Keratinocyte (primary cell): Measurements from ENCODE around the gene KIF21A. TPM values are rescaled to one million over a fixed set of nuclear protein-coding genes. Genes with fewer than 3 reads are reported as not detected.

ENCODE experiments used
- DNase-seq: peaks from one replicate; pipeline ENCODE4 v3.0.0-alpha.2; 2011; ENCODE audit warnings: low read depth, missing footprints, low spot score
- FAIRE-seq: peaks from 2 replicates; lab custom pipeline; 2011; peaks lifted over from hg19 to GRCh38; lab: Jason Lieb, UNC
- H2AFZ ChIP-seq: 2 replicates; pipeline ENCODE4 v1.6.0; 2012; ENCODE audit warnings: low read length, control low read depth, inconsistent platforms; ENCODE audit not compliant: control insufficient read depth
- H3K27ac ChIP-seq: 2 replicates; pipeline ENCODE4 v1.5.1; 2011; ENCODE audit warnings: low read length; ENCODE audit not compliant: control insufficient read depth, insufficient read depth
- H3K27me3 ChIP-seq: 3 replicates; pipeline ENCODE4 v1.6.0; 2011; ENCODE audit warnings: low read length; ENCODE audit not compliant: control insufficient read depth, insufficient read depth; ENCODE audit errors: extremely low read depth
- H3K36me3 ChIP-seq, 2 experiments: 2 replicates in 1 of 2; 3 replicates in 1 of 2; pipeline ENCODE4 v1.5.1; 2011; ENCODE audit warnings: low read length in 2 of 2, mild to moderate bottlenecking in 1 of 2; ENCODE audit not compliant: control insufficient read depth in 2 of 2, insufficient read depth in 2 of 2; ENCODE audit errors: extremely low read depth in 1 of 2
- H3K4me1 ChIP-seq: 3 replicates; pipeline ENCODE4 v1.5.1; 2011; ENCODE audit warnings: low read length; ENCODE audit not compliant: control insufficient read depth, insufficient read depth; ENCODE audit errors: extremely low read depth
- H3K4me2 ChIP-seq: 3 replicates; pipeline ENCODE4 v1.6.0; 2011; ENCODE audit warnings: low read depth, low read length; ENCODE audit not compliant: control insufficient read depth, insufficient read depth; ENCODE audit errors: extremely low read depth
- H3K4me3 ChIP-seq, 3 experiments: fragments of 200-600 bp in 1 of 3; sonication (generic) in 1 of 3; 2 replicates in 2 of 3; 3 replicates in 1 of 3; pipeline ENCODE4 v1.5.1; 2011 to 2016; ENCODE audit warnings: low read length in 3 of 3, mild to moderate bottlenecking in 3 of 3, control low read depth in 2 of 3, inconsistent platforms in 1 of 3, low read depth in 1 of 3, mixed read lengths in 1 of 3, mixed run types in 1 of 3, moderate library complexity in 1 of 3; ENCODE audit not compliant: control insufficient read depth in 2 of 3, insufficient read depth in 2 of 3; ENCODE audit errors: extremely low read depth in 1 of 3
- H3K79me2 ChIP-seq: 2 replicates; pipeline ENCODE4 v1.6.0; 2012; ENCODE audit warnings: low read length; ENCODE audit not compliant: control insufficient read depth, insufficient read depth
- H3K9ac ChIP-seq: 3 replicates; pipeline ENCODE4 v1.6.0; 2011; ENCODE audit warnings: low read length; ENCODE audit not compliant: control insufficient read depth, insufficient read depth; ENCODE audit errors: extremely low read depth
- H3K9me1 ChIP-seq: 3 replicates; pipeline ENCODE4 v1.6.0; 2011; ENCODE audit warnings: low read length; ENCODE audit not compliant: control insufficient read depth, insufficient read depth; ENCODE audit errors: extremely low read depth
- H3K9me3 ChIP-seq: 2 replicates; pipeline ENCODE4 v1.5.1; 2012; ENCODE audit warnings: low read depth, low read length; ENCODE audit not compliant: control insufficient read depth
- H4K20me1 ChIP-seq: 3 replicates; pipeline ENCODE4 v1.6.0; 2011; ENCODE audit warnings: low read length; ENCODE audit not compliant: control insufficient read depth, insufficient read depth; ENCODE audit errors: extremely low read depth
- EZH2 ChIP-seq: IDR thresholded peaks from one replicate; pipeline ENCODE4 v1.6.1; 2012; ENCODE audit warnings: inconsistent platforms, mild to moderate bottlenecking, low read length, moderate library complexity
- dilution Hi-C: fragments of 300-500 bp; cut with MboI; formaldehyde crosslinking; loops from one replicate; pipeline ENCODE4 v1.7.0; 2020; ENCODE audit warnings: low sequenced_read_pairs; ENCODE audit not compliant: extremely low pct_ligation_motif_present
- polyA plus RNA-seq, 5 experiments: library from polyadenylated mRNA; depleted of rRNA in 3 of 5; stranded (reverse) in 3 of 5; stranded (forward) in 1 of 5; unstranded in 1 of 5; fragments of >200 nt; gene quantifications; 1 replicate in 1 of 5; 2 replicates in 3 of 5; 3 replicates in 1 of 5; pipeline versions ENCODE4 v1.2.1 to v1.2.3, GENCODE V29; 2011 to 2012; ENCODE audit warnings: missing spikeins in 2 of 5, low read depth in 1 of 5, low replicate concordance in 1 of 5
- TF ChIP-seq, protein P1 (sequence below), 3 experiments: IDR thresholded peaks in 1 of 3; conservative IDR thresholded peaks in 1 of 3; optimal IDR thresholded peaks in 1 of 3; 2 replicates in 2 of 3; 3 replicates in 1 of 3; pipeline versions ENCODE3 to v1.5.1; 2011; ENCODE audit warnings: low read length in 3 of 3, mild to moderate bottlenecking in 3 of 3, moderate library complexity in 2 of 3, control low read depth in 1 of 3, inconsistent platforms in 1 of 3; ENCODE audit not compliant: insufficient read depth in 2 of 3; ENCODE audit errors: extremely low read depth in 1 of 3

KIF21A gene
- polyA plus RNA-seq, 1 donor (not counting 4 experiments of a cell fraction or from before 2014, with no cell fraction given), result 27.5 TPM

DNA sequence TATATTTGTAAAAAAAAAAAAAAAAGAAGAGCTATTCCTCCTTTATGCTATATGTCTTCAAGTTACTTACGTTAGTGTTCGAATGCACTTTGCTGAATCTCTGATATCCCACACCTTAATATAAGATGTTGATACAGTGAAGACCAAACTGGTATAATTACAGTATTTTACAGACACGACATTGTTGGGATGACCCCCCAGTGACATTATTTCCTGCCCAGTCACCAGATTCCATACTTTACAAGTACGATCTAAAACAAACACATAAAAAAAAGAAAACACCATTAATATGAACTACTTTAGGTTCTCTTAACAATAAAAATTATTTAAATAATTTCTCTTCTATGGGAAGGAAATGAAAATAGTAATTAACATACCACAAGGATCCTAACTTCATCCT lies 133.4 kb downstream of the KIF21A start:
- H3K4me2 ChIP-seq, result no peak overlapping the region
- no peak overlapping the region for H2AFZ ChIP-seq
- dilution Hi-C loops, result no loop called here
- no peak overlapping the region for H3K27ac ChIP-seq
- FAIRE-seq (no peak), DNase-seq (no peak)
- H3K9ac ChIP-seq, result no peak overlapping the region
- no peak overlapping the region for H3K4me3 ChIP-seq
- peaks cover 4 to 6% of the 10 kb centered on the region in 2 experiments for H3K36me3 ChIP-seq
- no peaks in the 10 kb centered on the region for H3K27me3 ChIP-seq
- no peaks in the 10 kb centered on the region for H3K9me3 ChIP-seq
- H3K4me1 ChIP-seq, result no peaks in the 10 kb centered on the region
- no peaks in the 10 kb centered on the region for H4K20me1 ChIP-seq
- no peaks in the 10 kb centered on the region for H3K9me1 ChIP-seq
- TF ChIP-seq, protein P1, sequence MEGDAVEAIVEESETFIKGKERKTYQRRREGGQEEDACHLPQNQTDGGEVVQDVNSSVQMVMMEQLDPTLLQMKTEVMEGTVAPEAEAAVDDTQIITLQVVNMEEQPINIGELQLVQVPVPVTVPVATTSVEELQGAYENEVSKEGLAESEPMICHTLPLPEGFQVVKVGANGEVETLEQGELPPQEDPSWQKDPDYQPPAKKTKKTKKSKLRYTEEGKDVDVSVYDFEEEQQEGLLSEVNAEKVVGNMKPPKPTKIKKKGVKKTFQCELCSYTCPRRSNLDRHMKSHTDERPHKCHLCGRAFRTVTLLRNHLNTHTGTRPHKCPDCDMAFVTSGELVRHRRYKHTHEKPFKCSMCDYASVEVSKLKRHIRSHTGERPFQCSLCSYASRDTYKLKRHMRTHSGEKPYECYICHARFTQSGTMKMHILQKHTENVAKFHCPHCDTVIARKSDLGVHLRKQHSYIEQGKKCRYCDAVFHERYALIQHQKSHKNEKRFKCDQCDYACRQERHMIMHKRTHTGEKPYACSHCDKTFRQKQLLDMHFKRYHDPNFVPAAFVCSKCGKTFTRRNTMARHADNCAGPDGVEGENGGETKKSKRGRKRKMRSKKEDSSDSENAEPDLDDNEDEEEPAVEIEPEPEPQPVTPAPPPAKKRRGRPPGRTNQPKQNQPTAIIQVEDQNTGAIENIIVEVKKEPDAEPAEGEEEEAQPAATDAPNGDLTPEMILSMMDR (optimal IDR thresholded peaks at IDR 0.05 in 1 of 3, IDR thresholded peaks at IDR 0.05 in 1 of 3, conservative IDR thresholded peaks at IDR 0.05 in 1 of 3; ENCODE audit: extremely low read depth in 1 of 3, insufficient read depth in 2 of 3, low read length in 3 of 3), result no peak
- no peaks in the 10 kb centered on the region for H3K79me2 ChIP-seq

DNA sequence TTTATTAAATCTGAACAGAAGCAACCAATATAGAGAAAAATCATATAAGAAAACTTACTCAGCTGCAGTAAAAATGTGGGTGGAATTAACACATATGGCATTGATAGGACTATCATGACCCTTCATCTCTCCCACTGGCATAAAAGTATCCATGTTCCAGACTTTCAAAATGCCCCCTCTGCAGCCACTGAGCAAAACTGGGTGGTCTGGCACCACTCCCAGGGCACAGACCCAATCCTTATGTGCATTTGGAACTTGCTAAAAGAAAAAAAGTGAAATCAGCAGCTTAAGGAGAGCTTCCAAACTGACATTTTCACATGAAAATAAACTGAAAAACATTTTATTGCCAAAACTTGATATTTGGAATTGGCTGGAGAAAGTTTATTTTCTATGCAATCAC lies 141.5 kb downstream of the KIF21A start:
- dilution Hi-C loops, result no loop called here
- Histone ChIP-seq H3K9me3 (no peaks in the 10 kb centered on the region), H2AFZ (no peak overlapping the region), H3K4me1 (no peaks in the 10 kb centered on the region), H3K79me2 (no peaks in the 10 kb centered on the region), H3K4me2 (no peak overlapping the region), H4K20me1 (no peaks in the 10 kb centered on the region), H3K36me3 (peaks cover 0 to 1% of the 10 kb centered on the region in 2 experiments), H3K27me3 (no peaks in the 10 kb centered on the region), H3K27ac (no peak overlapping the region), H3K9ac (no peak overlapping the region), H3K9me1 (no peaks in the 10 kb centered on the region), H3K4me3 (no peak overlapping the region)
- TF ChIP-seq, protein P1 (optimal IDR thresholded peaks at IDR 0.05 in 1 of 3, IDR thresholded peaks at IDR 0.05 in 1 of 3, conservative IDR thresholded peaks at IDR 0.05 in 1 of 3; ENCODE audit: extremely low read depth in 1 of 3, insufficient read depth in 2 of 3, low read length in 3 of 3), result no peak
- TF ChIP-seq EZH2, result no peak
- FAIRE-seq (no peak), DNase-seq (no peak)
